HEK293 (cell line): ENCODE measurements around the gene TNFAIP2.

Experiments
- CTCF ChIA-PET: fragments of 350-600 bp; formaldehyde crosslinking; extraction: SDS; loops from one replicate; lab custom pipeline; 2021; ENCODE audit warnings: antibody characterized with exemption; lab: Yijun Ruan, JAX
- POLR2A ChIA-PET: fragments of 300-600 bp; formaldehyde crosslinking; extraction: SDS; loops from one replicate; lab custom pipeline; 2020; ENCODE audit warnings: antibody characterized with exemption, inconsistent platforms; lab: Yijun Ruan, JAX
- H3K27ac ChIP-seq: fragments of 200-500 bp; sonication (Bioruptor generic); 2 replicates; pipeline ENCODE4 v1.5.1; 2014; ENCODE audit warnings: low read depth, low read length, control low read depth, inconsistent platforms; ENCODE audit errors: extremely low read depth
- H3K36me3 ChIP-seq, 2 experiments: fragments of 200-500 bp in 1 of 2; sonication (Bioruptor generic) in 1 of 2; 1 replicate in 1 of 2; 2 replicates in 1 of 2; pipeline ENCODE4 v1.5.1; 2014 to 2017; ENCODE audit warnings: inconsistent platforms in 2 of 2, low read length in 2 of 2; ENCODE audit not compliant: control insufficient read depth in 2 of 2, insufficient read depth in 1 of 2
- H3K4me1 ChIP-seq: fragments of 200-500 bp; sonication (Bioruptor generic); 2 replicates; pipeline ENCODE4 v1.5.1; 2014; ENCODE audit warnings: mild to moderate bottlenecking, low read length, inconsistent platforms; ENCODE audit not compliant: control insufficient read depth, insufficient read depth
- H3K4me3 ChIP-seq: 2 replicates; pipeline ENCODE4 v1.5.1; 2011; ENCODE audit warnings: low read depth, mild to moderate bottlenecking, control low read depth, low read length, moderate library complexity
- H3K9me3 ChIP-seq: fragments of 200-500 bp; sonication (Bioruptor generic); 2 replicates; pipeline ENCODE4 v1.5.1; 2014; ENCODE audit warnings: low read depth, low read length, inconsistent platforms; ENCODE audit not compliant: control insufficient read depth, insufficient read depth
- AEBP2 ChIP-seq: fragments of 450-650 bp; formaldehyde crosslinking; IDR thresholded peaks from 2 replicates; pipeline ENCODE4 v1.5.1; 2016; ENCODE audit warnings: missing biosample characterization, missing genetic modification characterization, borderline replicate concordance
- GLIS1 ChIP-seq: fragments of 450-650 bp; formaldehyde crosslinking; IDR thresholded peaks from 2 replicates; pipeline ENCODE4 v1.5.1; 2016; ENCODE audit warnings: missing biosample characterization, missing genetic modification characterization
- GLIS2 ChIP-seq: fragments of 450-650 bp; formaldehyde crosslinking; IDR thresholded peaks from 2 replicates; pipeline ENCODE4 v1.5.1; 2016; ENCODE audit warnings: missing biosample characterization, missing genetic modification characterization
- PATZ1 ChIP-seq: fragments of 450-650 bp; formaldehyde crosslinking; IDR thresholded peaks from 2 replicates; pipeline ENCODE4 v1.5.1; 2016; ENCODE audit warnings: missing biosample characterization, missing genetic modification characterization
- SALL2 ChIP-seq: fragments of 450-650 bp; formaldehyde crosslinking; IDR thresholded peaks from 2 replicates; pipeline ENCODE4 v1.5.0; 2017; ENCODE audit warnings: missing biosample characterization, mild to moderate bottlenecking, missing genetic modification characterization, borderline replicate concordance
- WT1 ChIP-seq: fragments of 450-650 bp; formaldehyde crosslinking; IDR thresholded peaks from 2 replicates; pipeline ENCODE4 v1.5.1; 2016; ENCODE audit warnings: missing biosample characterization, missing genetic modification characterization
- ZBTB21 ChIP-seq: fragments of 450-650 bp; formaldehyde crosslinking; IDR thresholded peaks from 2 replicates; pipeline ENCODE4 v1.5.1; 2017; ENCODE audit warnings: missing biosample characterization, missing genetic modification characterization
- ZNF155 ChIP-seq: fragments of 450-650 bp; formaldehyde crosslinking; IDR thresholded peaks from 2 replicates; pipeline ENCODE4 v1.5.1; 2016; ENCODE audit warnings: missing biosample characterization, missing genetic modification characterization
- ZNF16 ChIP-seq: fragments of 450-650 bp; formaldehyde crosslinking; IDR thresholded peaks from 2 replicates; pipeline ENCODE4 v1.5.1; 2016; ENCODE audit warnings: low read depth, missing biosample characterization, missing genetic modification characterization
- ZNF169 ChIP-seq: fragments of 450-650 bp; formaldehyde crosslinking; IDR thresholded peaks from 2 replicates; pipeline ENCODE4 v1.5.1; 2016; ENCODE audit warnings: missing biosample characterization, missing genetic modification characterization
- ZNF202 ChIP-seq: fragments of 450-650 bp; formaldehyde crosslinking; IDR thresholded peaks from 2 replicates; pipeline ENCODE4 v1.5.1; 2016; ENCODE audit warnings: missing biosample characterization, missing genetic modification characterization, borderline replicate concordance
- ZNF398 ChIP-seq: fragments of 450-650 bp; formaldehyde crosslinking; IDR thresholded peaks from 2 replicates; pipeline ENCODE4 v1.5.1; 2017; ENCODE audit warnings: missing biosample characterization, missing genetic modification characterization
- ZNF518A ChIP-seq: fragments of 450-650 bp; formaldehyde crosslinking; conservative IDR thresholded peaks from 2 replicates; pipeline ENCODE4 v1.5.1; 2016; ENCODE audit warnings: low read depth, missing biosample characterization, missing genetic modification characterization
- ZNF521 ChIP-seq: fragments of 450-650 bp; formaldehyde crosslinking; IDR thresholded peaks from 2 replicates; pipeline ENCODE4 v1.5.1; 2017; ENCODE audit warnings: missing biosample characterization, mild to moderate bottlenecking, missing genetic modification characterization
- ZNF600 ChIP-seq: fragments of 450-650 bp; formaldehyde crosslinking; IDR thresholded peaks from 2 replicates; pipeline ENCODE4 v1.5.1; 2016; ENCODE audit warnings: missing biosample characterization, missing genetic modification characterization
- ZNF639 ChIP-seq: fragments of 450-650 bp; formaldehyde crosslinking; IDR thresholded peaks from 2 replicates; pipeline ENCODE4 v1.5.1; 2016; ENCODE audit warnings: missing biosample characterization, missing genetic modification characterization
- ZNF837 ChIP-seq: fragments of 450-650 bp; formaldehyde crosslinking; IDR thresholded peaks from 2 replicates; pipeline ENCODE4 v1.5.1; 2016; ENCODE audit warnings: missing biosample characterization, missing genetic modification characterization
- ZSCAN18 ChIP-seq: fragments of 450-650 bp; formaldehyde crosslinking; IDR thresholded peaks from 2 replicates; pipeline ENCODE4 v1.5.1; 2016; ENCODE audit warnings: missing biosample characterization, missing genetic modification characterization
- TF ChIP-seq, protein P1 (sequence below): fragments of 450-650 bp; formaldehyde crosslinking; IDR thresholded peaks from 2 replicates; pipeline ENCODE4 v1.5.1; 2016; ENCODE audit warnings: missing biosample characterization, missing genetic modification characterization

The TNFAIP2 gene

DNA sequence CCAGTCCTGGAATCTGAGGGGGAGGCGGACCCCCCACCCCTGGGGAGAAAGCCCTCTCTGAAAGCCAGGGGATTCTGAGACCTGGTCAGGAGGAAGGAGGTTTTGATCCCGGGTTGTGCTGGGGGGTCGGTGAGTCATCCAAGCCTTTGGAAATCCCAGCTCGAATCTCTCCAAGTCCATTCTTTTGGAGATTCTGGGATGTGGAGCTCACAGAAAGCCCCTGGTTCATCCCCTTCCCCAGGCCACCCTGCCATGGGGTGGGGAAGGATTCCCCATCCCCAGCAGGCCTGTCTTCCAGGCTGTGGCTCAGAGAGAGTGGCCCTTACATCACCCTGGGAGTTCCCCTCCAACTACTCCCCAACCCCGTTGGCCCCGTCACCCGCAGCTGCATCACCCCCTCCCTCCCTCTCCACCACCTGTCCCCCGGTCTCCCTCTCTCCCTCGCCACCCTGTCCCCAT, 14.5 kb upstream of the TNFAIP2 start (continued):
- TF ChIP-seq ZNF398 (tag by site-specific recombination) (peak; percentile 48; the same call in 1 of the 2 replicates), AEBP2 (tag by site-specific recombination) (no peak), ZNF155 (tag by site-specific recombination) (no peak), SALL2 (tag by site-specific recombination) (no peak), ZSCAN18 (tag by site-specific recombination) (no peak), ZBTB21 (tag by site-specific recombination) (no peak), GLIS1 (tag by site-specific recombination) (peak; percentile 61), ZNF16 (tag by site-specific recombination) (no peak), ZNF202 (tag by site-specific recombination) (no peak), ZNF521 (tag by site-specific recombination) (no peak), ZNF518A (tag by site-specific recombination) (no peak)
- TF ChIP-seq, protein P1, sequence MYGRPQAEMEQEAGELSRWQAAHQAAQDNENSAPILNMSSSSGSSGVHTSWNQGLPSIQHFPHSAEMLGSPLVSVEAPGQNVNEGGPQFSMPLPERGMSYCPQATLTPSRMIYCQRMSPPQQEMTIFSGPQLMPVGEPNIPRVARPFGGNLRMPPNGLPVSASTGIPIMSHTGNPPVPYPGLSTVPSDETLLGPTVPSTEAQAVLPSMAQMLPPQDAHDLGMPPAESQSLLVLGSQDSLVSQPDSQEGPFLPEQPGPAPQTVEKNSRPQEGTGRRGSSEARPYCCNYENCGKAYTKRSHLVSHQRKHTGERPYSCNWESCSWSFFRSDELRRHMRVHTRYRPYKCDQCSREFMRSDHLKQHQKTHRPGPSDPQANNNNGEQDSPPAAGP (tag by site-specific recombination), result 0 out of 2 replicates have a peak, but pooled peaks have one; percentile 28

DNA sequence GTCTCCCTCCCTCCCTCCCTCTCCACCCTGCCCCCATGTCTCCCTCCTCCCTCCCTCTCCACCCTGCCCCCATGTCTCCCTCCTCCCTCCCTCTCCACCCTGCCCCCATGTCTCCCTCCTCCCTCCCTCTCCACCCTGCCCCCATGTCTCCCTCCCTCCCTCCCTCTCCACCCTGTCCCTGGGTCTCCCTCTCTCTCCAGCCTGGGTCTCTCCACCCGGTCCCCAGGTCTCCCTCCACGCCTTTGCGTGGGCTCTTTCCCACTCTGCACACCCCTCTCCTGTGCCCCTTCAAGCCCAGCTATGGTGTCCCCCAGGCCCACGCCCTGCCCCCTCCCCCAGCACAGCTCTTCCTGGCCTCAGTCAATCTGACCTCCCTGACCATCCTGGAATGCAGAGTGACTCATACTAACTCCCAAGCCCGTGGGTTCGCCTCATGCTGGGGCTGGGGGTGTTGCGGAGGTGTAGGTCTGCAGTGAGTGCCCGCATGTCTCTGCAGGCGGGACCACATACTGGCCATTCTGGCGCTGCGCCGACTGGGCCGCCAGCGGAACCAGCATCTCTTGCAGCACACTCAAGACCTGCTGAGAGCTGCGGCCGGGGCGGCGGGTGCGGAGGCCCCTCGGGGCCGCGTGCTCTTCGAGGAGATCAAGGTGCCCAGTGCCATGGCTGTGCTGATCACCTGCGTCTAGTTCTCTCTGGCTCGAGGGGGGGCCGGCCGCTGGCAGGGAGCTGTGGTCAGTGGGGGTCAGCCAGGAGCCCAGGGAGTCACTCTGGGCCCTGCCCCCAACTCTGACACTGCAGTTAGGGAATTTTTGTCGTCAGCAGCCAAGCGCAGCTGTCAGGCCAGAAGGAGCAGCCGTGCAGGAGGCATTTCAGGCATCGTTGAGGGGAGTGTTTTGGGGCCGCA, 13.5 kb upstream of the TNFAIP2 start:
- POLR2A ChIA-PET, result interaction anchor here (0.6 kb wide), 3 partner anchors 76 to 375 kb away, joined by 3 to 9 read pairs (median 3); partner anchors contain the start of gene EIF5
- Histone ChIP-seq H3K36me3 (no peaks in the 10 kb centered on the region), H3K4me1 (no peaks in the 10 kb centered on the region; the same call in 1 of the 2 replicates), H3K27ac (no peak overlapping the region), H3K4me3 (no peak overlapping the region; the same call in 1 of the 2 replicates), H3K9me3 (no peaks in the 10 kb centered on the region)
- CTCF ChIA-PET, result interaction anchor here (0.5 to 1.5 kb wide), 5 partner anchors 30 to 967 kb away, joined by 3 to 5 read pairs (median 3); no protein-coding TSS in a partner anchor
- TF ChIP-seq GLIS2 (tag by site-specific recombination) (0 out of 2 replicates have a peak, but pooled peaks have one; percentile 17), ZNF600 (tag by site-specific recombination) (0 out of 2 replicates have a peak, but pooled peaks have one; percentile 28), ZNF169 (no peak), GLIS1 (tag by site-specific recombination) (peak; percentile 49; the same call in 1 of the 2 replicates), WT1 (0 out of 2 replicates have a peak, but pooled peaks have one; percentile 14), ZNF837 (no peak), ZNF639 (no peak), PATZ1 (tag by site-specific recombination) (peak; percentile 40)
